Smooth muscle cell (in vitro differentiated cells): ENCODE data around the gene RBM47. TPM values are rescaled to one million over a fixed set of nuclear protein-coding genes. Genes with fewer than 3 reads are reported as not detected.

Experiments used
- DNase-seq: peaks from one replicate; lab custom pipeline; 2025; ENCODE audit not compliant: unreplicated experiment; lab: John Stamatoyannopoulos, UW
- H2AFZ ChIP-seq: fragments of 200-600 bp; sonication (generic); 2 replicates; pipeline ENCODE4 v1.6.0; 2016; ENCODE audit warnings: antibody characterized with exemption, low read depth, mild to moderate bottlenecking
- H3F3A ChIP-seq: fragments of 200-600 bp; sonication (generic); 2 replicates; pipeline ENCODE4 v1.6.0; 2017; ENCODE audit warnings: antibody characterized with exemption, low read depth
- H3K27ac ChIP-seq: fragments of 200-600 bp; sonication (generic); 2 replicates; pipeline ENCODE4 v1.5.1; 2016; ENCODE audit warnings: low read depth, mild to moderate bottlenecking
- H3K27me3 ChIP-seq: fragments of 200-600 bp; sonication (generic); 2 replicates; pipeline ENCODE4 v1.6.1; 2016; ENCODE audit warnings: low read depth, mild to moderate bottlenecking
- H3K36me3 ChIP-seq: fragments of 200-600 bp; sonication (generic); 2 replicates; pipeline ENCODE4 v1.5.1; 2016; ENCODE audit warnings: low read depth
- H3K4me1 ChIP-seq: fragments of 200-600 bp; sonication (generic); 2 replicates; pipeline ENCODE4 v1.5.1; 2016; ENCODE audit warnings: low read depth
- H3K4me2 ChIP-seq: fragments of 200-600 bp; sonication (generic); 2 replicates; pipeline ENCODE4 v1.6.0; 2016; ENCODE audit warnings: mild to moderate bottlenecking
- H3K4me3 ChIP-seq: fragments of 200-600 bp; sonication (generic); 2 replicates; pipeline ENCODE4 v1.5.1; 2016; ENCODE audit warnings: mild to moderate bottlenecking
- H3K79me2 ChIP-seq: fragments of 200-600 bp; sonication (generic); 2 replicates; pipeline ENCODE4 v1.6.0; 2016; ENCODE audit warnings: low read depth, mild to moderate bottlenecking
- H3K9ac ChIP-seq: fragments of 200-600 bp; sonication (generic); 2 replicates; pipeline ENCODE4 v1.6.0; 2016; ENCODE audit warnings: low read depth
- H3K9me3 ChIP-seq: fragments of 200-600 bp; sonication (generic); replicated peaks from 2 replicates; pipeline ENCODE4 v1.5.1; 2016; ENCODE audit warnings: low read depth
- H4K20me1 ChIP-seq: fragments of 200-600 bp; sonication (generic); 2 replicates; pipeline ENCODE4 v1.6.0; 2016; ENCODE audit warnings: low read depth
- CTCF ChIP-seq: fragments of 200-600 bp; sonication (generic); IDR thresholded peaks from 2 replicates; pipeline ENCODE4 v1.5.1; 2017; ENCODE audit warnings: borderline replicate concordance, mild to moderate bottlenecking, antibody characterized with exemption; ENCODE audit not compliant: insufficient read depth, poor library complexity, severe bottlenecking
- WGBS: methylation state at CpG from one replicate; pipeline ENCODE4 v1.1.7; 2016; ENCODE audit warnings: low lambda C conversion rate; 5-methylcytosine and 5-hydroxymethylcytosine counted together
- polyA plus RNA-seq: library from polyadenylated mRNA; unstranded; fragments of >200 nt; fragmentation: Nextera tagmentation; extraction: Ambion mirVana; gene quantifications from 2 replicates; pipeline ENCODE4 v1.2.1, GENCODE V29; 2016
- total RNA-seq: library from RNA; depleted of rRNA; stranded (reverse); fragments of >200 nt; gene quantifications from 2 replicates; pipeline ENCODE4 v1.2.3, GENCODE V29; 2014

Gene RBM47
- total and polyA plus RNA-seq, 2 experiments from 2014 or later: 3.4 to 5.5 TPM

- Histone ChIP-seq H3K27ac (no peak overlapping the region), H3K36me3 (no peaks in the 10 kb centered on the region), H3K79me2 (no peaks in the 10 kb centered on the region), H3K4me2 (no peak overlapping the region), H3K27me3 (no peaks in the 10 kb centered on the region), H4K20me1 (no peaks in the 10 kb centered on the region), H3K9ac (no peak overlapping the region), H3F3A (no peaks in the 10 kb centered on the region), H2AFZ (no peak overlapping the region), H3K9me3 (no peaks in the 10 kb centered on the region), H3K4me1 (no peaks in the 10 kb centered on the region), H3K4me3 (no peak overlapping the region)
- no peak for DNase-seq
- no peak for TF ChIP-seq CTCF
- 98% methylated on average over 5 of the region's 5 CpGs for WGBS
Observed at GRCh38 chr4:40417941-40418340, 211.7 kb downstream of the RBM47 start.

GRCh38 chr4:40414673-40415072 lies 215.0 kb downstream of the RBM47 start:
- Histone ChIP-seq H3K9me3 (no peaks in the 10 kb centered on the region), H3K4me1 (no peaks in the 10 kb centered on the region), H3K4me3 (no peak overlapping the region), H3K9ac (no peak overlapping the region), H3K27ac (no peak overlapping the region), H3K79me2 (no peaks in the 10 kb centered on the region), H2AFZ (no peak overlapping the region), H3K4me2 (no peak overlapping the region), H3K27me3 (no peaks in the 10 kb centered on the region), H3K36me3 (no peaks in the 10 kb centered on the region), H4K20me1 (no peaks in the 10 kb centered on the region), H3F3A (no peaks in the 10 kb centered on the region)
- DNase-seq: no peak
- 65% methylated on average over 3 of the region's 3 CpGs for WGBS
- no peak for TF ChIP-seq CTCF

- Histone ChIP-seq H3K4me1 (no peaks in the 10 kb centered on the region), H3K27ac (no peak overlapping the region), H3K36me3 (no peaks in the 10 kb centered on the region), H3K27me3 (no peaks in the 10 kb centered on the region), H3K4me2 (no peak overlapping the region), H3K9ac (no peak overlapping the region), H3K9me3 (no peaks in the 10 kb centered on the region), H3K4me3 (no peak overlapping the region), H4K20me1 (no peaks in the 10 kb centered on the region), H2AFZ (no peak overlapping the region), H3K79me2 (no peaks in the 10 kb centered on the region), H3F3A (no peaks in the 10 kb centered on the region)
- TF ChIP-seq CTCF: no peak
- DNase-seq: no peak
- 75% methylated on average over 10 of the region's 10 CpGs for WGBS
Observed at GRCh38 chr4:40412866-40413795, 216.5 kb downstream of the RBM47 start.
